Hepatocyte (in vitro differentiated cells): Measurements from ENCODE around the gene LRRC4C.

Experiments
- EZH2 ChIP-seq: fragments of 200-600 bp; sonication (generic); IDR thresholded peaks from 2 replicates; pipeline ENCODE4 v1.6.1; 2016; ENCODE audit warnings: antibody characterized with exemption, mild to moderate bottlenecking, borderline replicate concordance
- EZH2phosphoT487 ChIP-seq: fragments of 200-600 bp; sonication (generic); IDR thresholded peaks from one replicate; pipeline ENCODE4 v1.6.1; 2018; ENCODE audit warnings: antibody characterized with exemption, mild to moderate bottlenecking, low read depth, moderate library complexity; ENCODE audit not compliant: unreplicated experiment, severe bottlenecking
- TF ChIP-seq, protein P1 (sequence below): fragments of 200-600 bp; sonication (generic); IDR thresholded peaks from 2 replicates; pipeline ENCODE4 v1.5.1; 2016; ENCODE audit warnings: antibody characterized with exemption, mild to moderate bottlenecking; ENCODE audit not compliant: poor library complexity

DNA sequence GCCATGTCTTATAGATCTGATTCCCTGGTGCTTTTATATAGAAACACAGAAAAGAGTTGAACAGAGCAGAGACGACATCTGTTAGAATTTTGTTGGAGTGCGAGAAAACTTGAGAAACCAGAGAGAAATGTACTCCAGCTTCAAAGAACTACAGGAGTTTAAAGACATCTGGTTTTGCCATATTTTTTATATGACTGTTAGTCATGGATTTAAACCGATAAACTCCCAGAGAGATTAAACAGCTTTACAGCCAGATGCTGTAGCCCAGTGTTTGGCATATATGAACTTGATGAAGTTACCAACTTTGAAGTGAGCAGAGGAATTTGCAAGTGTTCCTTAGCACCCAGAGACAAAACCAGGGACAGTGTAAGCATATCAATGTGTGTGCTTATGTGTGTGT is 1083.1 kb downstream of the LRRC4C start:
- TF ChIP-seq, protein P1, sequence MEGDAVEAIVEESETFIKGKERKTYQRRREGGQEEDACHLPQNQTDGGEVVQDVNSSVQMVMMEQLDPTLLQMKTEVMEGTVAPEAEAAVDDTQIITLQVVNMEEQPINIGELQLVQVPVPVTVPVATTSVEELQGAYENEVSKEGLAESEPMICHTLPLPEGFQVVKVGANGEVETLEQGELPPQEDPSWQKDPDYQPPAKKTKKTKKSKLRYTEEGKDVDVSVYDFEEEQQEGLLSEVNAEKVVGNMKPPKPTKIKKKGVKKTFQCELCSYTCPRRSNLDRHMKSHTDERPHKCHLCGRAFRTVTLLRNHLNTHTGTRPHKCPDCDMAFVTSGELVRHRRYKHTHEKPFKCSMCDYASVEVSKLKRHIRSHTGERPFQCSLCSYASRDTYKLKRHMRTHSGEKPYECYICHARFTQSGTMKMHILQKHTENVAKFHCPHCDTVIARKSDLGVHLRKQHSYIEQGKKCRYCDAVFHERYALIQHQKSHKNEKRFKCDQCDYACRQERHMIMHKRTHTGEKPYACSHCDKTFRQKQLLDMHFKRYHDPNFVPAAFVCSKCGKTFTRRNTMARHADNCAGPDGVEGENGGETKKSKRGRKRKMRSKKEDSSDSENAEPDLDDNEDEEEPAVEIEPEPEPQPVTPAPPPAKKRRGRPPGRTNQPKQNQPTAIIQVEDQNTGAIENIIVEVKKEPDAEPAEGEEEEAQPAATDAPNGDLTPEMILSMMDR, result no peak
- no peak for TF ChIP-seq EZH2
- no peak for TF ChIP-seq EZH2phosphoT487
